Osteoblast (primary cell): ENCODE measurements around the gene CHD1. TPM values are rescaled to one million over a fixed set of nuclear protein-coding genes. Genes with fewer than 3 reads are reported as not detected.

ENCODE experiments used
- DNase-seq: peaks from one replicate; pipeline ENCODE4 v3.0.0; 2011; ENCODE audit warnings: low spot score, mixed read lengths; ENCODE audit not compliant: insufficient read length; ENCODE audit errors: missing footprints
- H2AFZ ChIP-seq: 2 replicates; pipeline ENCODE4 v1.6.0; 2011; ENCODE audit warnings: mild to moderate bottlenecking, low read length
- H3K27ac ChIP-seq: 2 replicates; pipeline ENCODE4 v1.5.1; 2011; ENCODE audit warnings: mild to moderate bottlenecking, low read depth, low read length, moderate library complexity
- H3K27me3 ChIP-seq: 2 replicates; pipeline ENCODE4 v1.6.0; 2012; ENCODE audit warnings: mild to moderate bottlenecking, control low read depth, inconsistent platforms, low read length, moderate library complexity; ENCODE audit not compliant: insufficient read depth
- H3K36me3 ChIP-seq: 2 replicates; pipeline ENCODE4 v1.5.1; 2011; ENCODE audit warnings: mild to moderate bottlenecking, low read length, control low read depth, moderate library complexity; ENCODE audit not compliant: insufficient read depth
- H3K4me1 ChIP-seq: 2 replicates; pipeline ENCODE4 v1.5.1; 2011; ENCODE audit warnings: mild to moderate bottlenecking, low read length, control low read depth, moderate library complexity; ENCODE audit not compliant: insufficient read depth
- H3K4me2 ChIP-seq: 2 replicates; pipeline ENCODE4 v1.6.0; 2011; ENCODE audit warnings: mild to moderate bottlenecking, low read length; ENCODE audit not compliant: insufficient read depth
- H3K4me3 ChIP-seq: fragments of 200-600 bp; sonication (generic); 3 replicates; pipeline ENCODE4 v1.5.1; 2012; ENCODE audit warnings: mild to moderate bottlenecking, low read length, inconsistent platforms; ENCODE audit not compliant: insufficient read depth
- H3K79me2 ChIP-seq: 2 replicates; pipeline ENCODE4 v1.6.0; 2012; ENCODE audit warnings: mild to moderate bottlenecking, low read length, control low read depth, inconsistent platforms; ENCODE audit not compliant: insufficient read depth
- H3K9me3 ChIP-seq: 2 replicates; pipeline ENCODE4 v1.5.1; 2011; ENCODE audit warnings: low read depth, low read length, control low read depth
- H4K20me1 ChIP-seq: 2 replicates; pipeline ENCODE4 v1.6.0; 2012; ENCODE audit warnings: mild to moderate bottlenecking, low read length, control low read depth; ENCODE audit not compliant: insufficient read depth
- CTCF ChIP-seq: IDR thresholded peaks from 2 replicates; pipeline ENCODE4 v1.5.1; 2011; ENCODE audit warnings: mild to moderate bottlenecking, low read depth, low read length, moderate library complexity; ENCODE audit errors: extremely low read depth
- total RNA-seq: library from RNA; depleted of rRNA; stranded (reverse); fragments of >200 nt; gene quantifications from 2 replicates; pipeline ENCODE4 v1.2.3, GENCODE V29; 2012

The CHD1 gene
- total RNA-seq, 1 donor, result 43.8 TPM

- H2AFZ ChIP-seq, result no peak overlapping the region
- H3K4me3 ChIP-seq, result no peak overlapping the region
- DNase-seq, result no peak
- H3K9me3 ChIP-seq, result no peaks in the 10 kb centered on the region
- no peak overlapping the region for H3K27ac ChIP-seq
- no peaks in the 10 kb centered on the region for H4K20me1 ChIP-seq
- no peaks in the 10 kb centered on the region for H3K27me3 ChIP-seq
- H3K4me1 ChIP-seq, result peaks cover 9% of the 10 kb centered on the region
- peaks cover 9% of the 10 kb centered on the region for H3K79me2 ChIP-seq
- no peak for TF ChIP-seq CTCF
- peaks cover 73% of the 10 kb centered on the region for H3K36me3 ChIP-seq
- no peak overlapping the region for H3K4me2 ChIP-seq
Observed at GRCh38 chr5:98899456-98899855, 29.4 kb downstream of the CHD1 start.

- no peak for TF ChIP-seq CTCF
- no peak for DNase-seq
- Histone ChIP-seq H3K4me1 (peaks cover 7% of the 10 kb centered on the region), H3K79me2 (peaks cover 2% of the 10 kb centered on the region), H4K20me1 (no peaks in the 10 kb centered on the region), H3K9me3 (no peaks in the 10 kb centered on the region), H3K36me3 (peaks cover 72% of the 10 kb centered on the region), H2AFZ (no peak overlapping the region), H3K27ac (no peak overlapping the region), H3K4me2 (no peak overlapping the region), H3K4me3 (no peak overlapping the region), H3K27me3 (no peaks in the 10 kb centered on the region)
Observed at GRCh38 chr5:98898743-98899142, 30.1 kb downstream of the CHD1 start.

GRCh38 chr5:98891591-98891990, 37.2 kb downstream of the CHD1 start:
- peaks cover 4% of the 10 kb centered on the region for H3K79me2 ChIP-seq

GRCh38 chr5:98880598-98880997, 48.2 kb downstream of the CHD1 start:
- H3K27ac ChIP-seq, result peak overlapping the region; percentile 20
- H3K4me2 ChIP-seq, result no peak overlapping the region
- no peaks in the 10 kb centered on the region for H3K9me3 ChIP-seq
- no peak overlapping the region for H2AFZ ChIP-seq
- H3K79me2 ChIP-seq, result peaks cover 4% of the 10 kb centered on the region
- TF ChIP-seq CTCF, result no peak
- H4K20me1 ChIP-seq, result no peaks in the 10 kb centered on the region
- no peaks in the 10 kb centered on the region for H3K27me3 ChIP-seq
- no peak for DNase-seq
- peaks cover 66% of the 10 kb centered on the region for H3K36me3 ChIP-seq
- no peak overlapping the region for H3K4me3 ChIP-seq
- peaks cover 6% of the 10 kb centered on the region for H3K4me1 ChIP-seq

More at GRCh38 chr5:98891591-98891990, 37.2 kb downstream of the CHD1 start:
- Histone ChIP-seq H3K9me3 (no peaks in the 10 kb centered on the region), H3K4me3 (no peak overlapping the region), H3K4me2 (no peak overlapping the region), H3K27ac (no peak overlapping the region), H3K4me1 (no peaks in the 10 kb centered on the region), H4K20me1 (no peaks in the 10 kb centered on the region), H2AFZ (no peak overlapping the region), H3K36me3 (peaks cover 68% of the 10 kb centered on the region), H3K27me3 (no peaks in the 10 kb centered on the region)
- no peak for TF ChIP-seq CTCF
- DNase-seq, result no peak
